Thyroid gland (tissue), 4 donors: ENCODE measurements around the gene ANOS1. TPM values are rescaled to one million over a fixed set of nuclear protein-coding genes. Genes with fewer than 3 reads are reported as not detected.

Experiments used
- DNase-seq, 2 donors: peaks; one replicate each; pipeline ENCODE4 v3.0.0-alpha.2; 2019
- H3K27ac ChIP-seq, 3 donors: fragments of 200-600 bp; sonication (generic); 1 replicate in 2 of 3; 2 replicates in 1 of 3; pipeline ENCODE4 v1.5.1; 2016 to 2019; ENCODE audit warnings: mild to moderate bottlenecking in 1 of 3, moderate library complexity in 1 of 3
- H3K27me3 ChIP-seq: fragments of 200-600 bp; sonication (generic); one replicate; pipeline ENCODE4 v1.5.1; 2019
- H3K36me3 ChIP-seq, 2 donors: fragments of 200-600 bp; sonication (generic); one replicate each; pipeline ENCODE4 v1.5.1; 2016 to 2019
- H3K4me1 ChIP-seq, 2 donors: fragments of 200-600 bp; sonication (generic); one replicate each; pipeline ENCODE4 v1.5.1; 2017 to 2019
- H3K4me3 ChIP-seq, 3 donors: fragments of 200-600 bp; sonication (generic); replicated peaks in 1 of 3; 1 replicate in 2 of 3; 2 replicates in 1 of 3; pipeline ENCODE4 v1.5.1; 2016; ENCODE audit warnings: mild to moderate bottlenecking in 1 of 3
- H3K9me3 ChIP-seq: fragments of 200-600 bp; sonication (generic); one replicate; pipeline ENCODE4 v1.5.1; 2017
- CTCF ChIP-seq, 6 experiments: fragments of 200-600 bp in 3 of 6; fragments of 450-650 bp in 3 of 6; sonication (generic) in 3 of 6; IDR thresholded peaks; one replicate each; pipeline ENCODE4 v1.5.1; 2016 to 2019; ENCODE audit warnings: antibody characterized with exemption in 6 of 6, mild to moderate bottlenecking in 2 of 6, inconsistent platforms in 1 of 6, moderate library complexity in 1 of 6
- POLR2A ChIP-seq, 2 donors: fragments of 450-650 bp; IDR thresholded peaks; one replicate each; pipeline ENCODE4 v1.6.1; 2017; ENCODE audit warnings: antibody characterized with exemption in 2 of 2, mild to moderate bottlenecking in 2 of 2, moderate library complexity in 1 of 2
- WGBS, 2 donors: methylation state at CpG; one replicate each; pipeline ENCODE4 v1.1.5; 2017; 5-methylcytosine and 5-hydroxymethylcytosine counted together
- intact Hi-C: fragments of 100-400 bp; cut with DNase I; formaldehyde crosslinking; loops from one replicate; pipeline ENCODE4 v1.15.1; 2023
- total RNA-seq, 4 donors: library from RNA; depleted of rRNA; stranded (reverse); fragments of >200 nt; gene quantifications; one replicate each; pipeline ENCODE4 v1.2.3, GENCODE V29; 2016

ANOS1 gene
- total RNA-seq, 4 donors from 2014 or later: 19.3 to 57.3 (median 32.0) TPM

- no peak for TF ChIP-seq CTCF (IDR thresholded peaks at IDR 0.05)
- TF ChIP-seq POLR2A (IDR thresholded peaks at IDR 0.05): no peak
- 96% methylated on average over 3 of the region's 3 CpGs for WGBS, 2 donors
- H3K27ac ChIP-seq: no peak overlapping the region
- no peaks in the 10 kb centered on the region for H3K4me1 ChIP-seq
- H3K27me3 ChIP-seq: no peaks in the 10 kb centered on the region
- no peaks in the 10 kb centered on the region for H3K9me3 ChIP-seq
- H3K4me3 ChIP-seq: no peak overlapping the region
- H3K36me3 ChIP-seq: no peaks in the 10 kb centered on the region
- no peak for DNase-seq
- intact Hi-C loops: no loop called here
These were observed 155.1 kb downstream of the ANOS1 start for GRCh38 chrX:8576821-8577220.

GRCh38 chrX:8565729-8566128, 166.2 kb downstream of the ANOS1 start:
- no peaks in the 10 kb centered on the region for H3K4me1 ChIP-seq
- DNase-seq: no peak
- 78 to 87% methylated on average over 8 of the region's 8 CpGs for WGBS, 2 donors
- H3K27me3 ChIP-seq: no peaks in the 10 kb centered on the region
- H3K4me3 ChIP-seq: no peak overlapping the region
- intact Hi-C loops: no loop called here
- H3K27ac ChIP-seq: no peak overlapping the region
- TF ChIP-seq CTCF (IDR thresholded peaks at IDR 0.05) (no peak), POLR2A (IDR thresholded peaks at IDR 0.05) (no peak)
- no peaks in the 10 kb centered on the region for H3K36me3 ChIP-seq
- no peaks in the 10 kb centered on the region for H3K9me3 ChIP-seq

GRCh38 chrX:8548446-8548845, 183.5 kb downstream of the ANOS1 start:
- H3K27me3 ChIP-seq: no peaks in the 10 kb centered on the region
- 95 to 100% methylated on average over 1 of the region's 1 CpG for WGBS, 2 donors
- intact Hi-C loops: no loop called here
- no peak for DNase-seq
- no peaks in the 10 kb centered on the region for H3K36me3 ChIP-seq
- TF ChIP-seq POLR2A (IDR thresholded peaks at IDR 0.05): no peak
- H3K9me3 ChIP-seq: no peaks in the 10 kb centered on the region
- H3K27ac ChIP-seq: no peak overlapping the region
- H3K4me1 ChIP-seq: no peaks in the 10 kb centered on the region
- no peak overlapping the region for H3K4me3 ChIP-seq

- Histone ChIP-seq H3K36me3 (no peaks in the 10 kb centered on the region), H3K9me3 (no peaks in the 10 kb centered on the region), H3K4me1 (no peaks in the 10 kb centered on the region), H3K27ac (no peak overlapping the region), H3K27me3 (no peaks in the 10 kb centered on the region), H3K4me3 (no peak overlapping the region)
- no peak for DNase-seq
- TF ChIP-seq POLR2A (IDR thresholded peaks at IDR 0.05) (no peak), CTCF (IDR thresholded peaks at IDR 0.05) (no peak)
- WGBS, 2 donors: 91 to 97% methylated on average over 4 of the region's 4 CpGs
- intact Hi-C loops: no loop called here
These were observed 185.2 kb downstream of the ANOS1 start for GRCh38 chrX:8546715-8547114.

- 66 to 80% methylated on average over 2 of the region's 2 CpGs for WGBS, 2 donors
- Histone ChIP-seq H3K4me3 (no peak overlapping the region), H3K36me3 (no peaks in the 10 kb centered on the region), H3K9me3 (no peaks in the 10 kb centered on the region), H3K4me1 (no peaks in the 10 kb centered on the region), H3K27ac (no peak overlapping the region), H3K27me3 (no peaks in the 10 kb centered on the region)
- DNase-seq: no peak
- TF ChIP-seq POLR2A (IDR thresholded peaks at IDR 0.05): no peak
- no peak for TF ChIP-seq CTCF (IDR thresholded peaks at IDR 0.05)
- intact Hi-C loops: no loop called here
These were observed 211.1 kb downstream of the ANOS1 start for GRCh38 chrX:8520791-8521190.

- intact Hi-C loops: no loop called here
- Histone ChIP-seq H3K27me3 (no peaks in the 10 kb centered on the region), H3K27ac (no peak overlapping the region), H3K36me3 (no peaks in the 10 kb centered on the region), H3K4me1 (no peaks in the 10 kb centered on the region), H3K4me3 (no peak overlapping the region), H3K9me3 (no peaks in the 10 kb centered on the region)
- TF ChIP-seq CTCF (IDR thresholded peaks at IDR 0.05) (no peak), POLR2A (IDR thresholded peaks at IDR 0.05) (no peak)
- DNase-seq: no peak
- WGBS, 2 donors: 63 to 78% methylated on average over 3 of the region's 3 CpGs
These were observed 211.8 kb downstream of the ANOS1 start for GRCh38 chrX:8520178-8520577.
